GM15510 (cell line): Measurements from ENCODE around the gene FAM168A.

Source experiments
- POLR2A ChIP-seq: IDR thresholded peaks from 3 replicates; pipeline ENCODE4 v1.6.1; 2011; ENCODE audit warnings: borderline replicate concordance; ENCODE audit not compliant: insufficient read length; ENCODE audit errors: extremely low read depth

FAM168A gene

DNA sequence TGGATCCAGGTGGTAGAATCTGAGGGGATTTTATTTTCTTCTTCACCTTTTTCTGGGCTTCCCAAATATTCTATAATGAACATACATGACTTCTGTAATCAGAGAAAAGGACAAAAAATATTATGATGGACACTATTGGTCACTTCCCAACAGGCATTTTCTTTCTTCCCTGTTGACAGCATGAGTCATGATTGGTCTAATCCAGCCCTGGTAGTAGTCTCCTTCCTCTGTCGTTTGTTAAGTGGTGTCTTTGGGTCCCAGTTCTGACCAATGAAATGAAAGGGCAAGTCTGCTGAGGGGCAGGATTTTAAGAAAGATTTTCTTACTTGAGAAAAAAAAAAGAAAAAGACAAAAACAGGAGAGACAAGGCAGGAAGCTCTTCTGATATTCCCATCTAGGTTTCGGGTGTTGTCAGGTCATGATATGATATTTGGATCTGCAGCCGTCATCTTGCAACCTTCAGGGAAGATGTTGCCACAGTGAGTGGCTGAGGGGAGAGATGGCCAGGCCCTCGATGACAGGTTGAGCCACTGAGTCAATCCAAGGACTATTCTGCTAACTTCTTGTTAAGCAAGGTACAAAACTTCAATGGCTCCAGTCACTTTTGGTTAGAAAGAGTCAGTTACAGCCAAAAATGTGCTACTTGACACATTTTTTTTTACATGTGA, 25.1 kb upstream of the FAM168A start:
- TF ChIP-seq POLR2A = no peak

DNA sequence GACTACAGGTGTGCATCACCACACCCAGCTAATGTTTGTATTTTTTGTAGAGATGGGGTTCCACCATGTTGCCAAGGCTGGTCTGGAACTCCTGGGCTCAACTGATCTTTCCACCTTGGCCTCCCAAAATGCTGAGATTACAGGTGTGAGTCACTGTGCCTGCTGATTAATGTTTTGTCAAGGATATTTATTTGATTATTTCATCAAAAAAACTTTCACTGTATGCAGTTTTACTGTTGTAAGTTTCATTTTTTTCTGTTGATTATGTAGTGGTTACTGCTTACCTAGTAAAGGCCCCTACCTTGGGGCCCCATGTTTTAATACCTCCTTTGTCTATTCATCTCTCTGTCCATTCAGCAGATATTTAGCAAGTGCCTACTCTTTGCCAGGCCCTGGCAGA, 16.7 kb upstream of the FAM168A start:
- TF ChIP-seq POLR2A = no peak

GRCh38 chr11:73612601-73613140, 14.8 kb upstream of the FAM168A start:
- no peak for TF ChIP-seq POLR2A

DNA sequence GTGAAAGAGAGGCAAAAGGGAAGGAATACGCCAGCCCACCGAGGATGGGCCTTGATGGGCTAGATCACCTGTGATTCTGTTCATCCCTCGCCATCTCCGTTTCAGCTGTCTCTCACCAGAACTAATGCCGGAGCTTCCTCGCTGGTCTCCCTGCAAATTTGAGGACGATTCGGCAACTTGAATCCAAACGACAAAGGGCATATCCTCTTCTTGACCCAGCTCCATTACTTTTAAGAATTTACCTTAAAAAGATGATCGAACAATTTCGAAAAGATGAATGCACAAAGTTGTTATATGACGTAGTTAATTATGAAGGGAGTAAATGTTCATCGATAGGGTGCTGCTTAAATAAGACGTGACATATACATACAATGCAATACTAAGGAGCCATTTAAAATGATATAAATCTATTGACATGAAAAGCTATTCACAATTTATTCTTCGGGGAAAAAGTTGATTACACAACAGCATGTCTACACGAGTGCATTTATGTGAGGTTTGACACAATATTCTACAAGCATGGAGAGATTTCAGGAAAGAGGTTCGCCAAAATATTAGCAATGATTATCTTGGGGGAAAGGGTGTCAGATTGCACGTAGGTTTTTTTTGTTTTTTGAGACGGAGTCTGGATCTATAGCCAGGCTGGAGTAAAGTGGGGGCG, 937 bp upstream of the FAM168A start:
- no peak for TF ChIP-seq POLR2A

- TF ChIP-seq POLR2A = no peak
These were observed 466 bp downstream of the FAM168A start for GRCh38 chr11:73597336-73597955.

- no peak for TF ChIP-seq POLR2A
These were observed 1.4 kb downstream of the FAM168A start for GRCh38 chr11:73596547-73596946.

DNA sequence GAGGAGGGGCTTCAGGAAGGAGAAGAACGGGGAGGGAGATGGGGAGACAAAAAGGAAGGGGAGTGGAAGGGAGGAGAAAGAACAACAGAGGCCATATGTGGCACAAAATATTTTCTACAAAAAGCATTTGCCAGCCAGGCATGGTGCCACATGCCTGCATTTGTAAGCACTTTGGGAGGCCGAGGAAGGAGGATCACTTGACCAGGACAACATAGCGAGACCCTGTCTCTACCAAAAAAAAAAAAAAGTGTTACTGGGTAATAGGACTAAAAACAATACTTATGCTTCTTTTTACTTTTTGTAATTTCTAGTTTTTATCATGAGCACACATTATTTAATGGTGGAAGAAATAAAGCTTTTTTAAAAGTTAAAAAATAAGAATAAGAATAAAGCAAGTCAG, 5.3 kb downstream of the FAM168A start:
- TF ChIP-seq POLR2A = no peak

GRCh38 chr11:73591743-73592142, 6.2 kb downstream of the FAM168A start:
- TF ChIP-seq POLR2A = no peak

- no peak for TF ChIP-seq POLR2A
These were observed 6.9 kb downstream of the FAM168A start for GRCh38 chr11:73590991-73591390.

DNA sequence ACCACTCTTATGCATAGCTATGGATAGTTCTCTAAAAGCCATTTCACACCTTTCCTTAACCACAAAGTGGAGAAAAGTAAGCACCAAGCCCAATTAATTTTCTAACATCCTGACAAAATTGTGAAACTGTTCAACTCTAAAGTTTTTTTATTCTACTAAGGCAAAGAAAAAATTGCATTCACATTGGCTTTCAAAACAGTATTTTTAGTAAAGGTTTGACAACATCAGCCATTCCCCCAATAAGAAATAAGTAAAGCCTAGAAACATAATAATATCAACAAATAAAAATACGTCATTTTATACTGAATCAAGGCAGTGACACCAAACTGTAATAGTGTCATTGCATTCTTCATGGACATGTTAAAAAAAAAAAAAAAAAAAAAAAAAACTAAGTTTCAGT, 11.1 kb downstream of the FAM168A start:
- no peak for TF ChIP-seq POLR2A

GRCh38 chr11:73585834-73586575, 11.9 kb downstream of the FAM168A start:
- no peak for TF ChIP-seq POLR2A

GRCh38 chr11:73584831-73585230, 13.1 kb downstream of the FAM168A start:
- TF ChIP-seq POLR2A = no peak

DNA sequence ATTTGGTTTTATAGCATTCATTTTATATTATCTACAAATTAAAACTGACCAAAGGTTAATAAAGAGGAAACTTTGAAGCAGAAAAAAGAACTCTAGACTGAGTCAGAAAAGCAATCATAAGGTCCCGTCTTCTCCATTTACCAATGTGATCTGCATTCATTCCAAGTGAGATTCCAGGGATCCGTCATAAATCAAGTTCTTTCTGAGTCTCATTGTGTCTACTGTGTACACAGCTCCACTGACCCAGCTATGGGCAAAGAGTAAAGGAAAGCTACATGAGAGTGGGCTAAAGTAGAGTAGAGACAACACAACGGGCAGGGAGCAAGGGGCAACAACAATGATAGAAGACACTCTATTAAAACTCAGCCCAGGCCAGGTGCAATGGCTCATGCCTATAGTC, 15.3 kb downstream of the FAM168A start:
- TF ChIP-seq POLR2A = no peak

GRCh38 chr11:73579641-73580434, 18.1 kb downstream of the FAM168A start:
- TF ChIP-seq POLR2A = no peak
